GM12878 (cell line): ENCODE measurements around the gene FLOT1. TPM values are rescaled to one million over a fixed set of nuclear protein-coding genes. Genes with fewer than 3 reads are reported as not detected.

ENCODE experiments used
- ATAC-seq: fragments of 200-7000 bp; cut with Tn5 transposase; 3 replicates; pipeline ENCODE4 v1.9.1; 2020; ENCODE audit warnings: mild to moderate bottlenecking, moderate library complexity
- BruUV-seq: library from RNA; stranded (reverse); fragments of 400-500 nt; replicated peaks from 2 replicates; lab custom pipeline; 2021; lab: Mats Ljungman, UMichigan
- CTCF ChIA-PET: fragments of 300-600 bp; sonication (Branson Sonifier 250); formaldehyde crosslinking; extraction: SDS; loops from one replicate; lab custom pipeline; 2021; ENCODE audit warnings: inconsistent platforms; lab: Yijun Ruan, JAX
- POLR2A ChIA-PET: fragments of 350-600 bp; formaldehyde crosslinking; extraction: SDS; loops from one replicate; lab custom pipeline; 2021; ENCODE audit warnings: inconsistent platforms; lab: Charles Lee
- RAD21 ChIA-PET: fragments of 300-600 bp; sonication (Branson Sonifier 250); formaldehyde crosslinking; loops from one replicate; lab custom pipeline; 2023; ENCODE audit warnings: antibody characterized with exemption; ENCODE audit not compliant: unreplicated experiment; lab: Charles Lee
- SMC1A ChIA-PET: fragments of 300-600 bp; sonication (Branson Sonifier 250); formaldehyde crosslinking; loops from one replicate; lab custom pipeline; 2023; ENCODE audit not compliant: unreplicated experiment, uncharacterized antibody; lab: Charles Lee
- DNase-seq: peaks from one replicate; pipeline ENCODE4 v3.0.0-alpha.2; 2011; ENCODE audit warnings: low read depth, low spot score
- FAIRE-seq: peaks from 3 replicates; lab custom pipeline; 2011; peaks lifted over from hg19 to GRCh38; lab: Jason Lieb, UNC
- H2AFZ ChIP-seq: 2 replicates; pipeline ENCODE4 v1.6.0; 2011; ENCODE audit warnings: low read depth, low read length, control low read depth; ENCODE audit not compliant: control insufficient read depth
- H3K27ac ChIP-seq: 2 replicates; pipeline ENCODE4 v1.5.1; 2011; ENCODE audit warnings: control low read depth; ENCODE audit not compliant: control insufficient read depth, insufficient read depth
- H3K27me3 ChIP-seq, 2 experiments: replicated peaks in 1 of 2; 2 replicates each; pipeline versions ENCODE4 v1.6.0 to v1.6.1; 2011; ENCODE audit warnings: low read length in 1 of 2; ENCODE audit not compliant: control insufficient read depth in 2 of 2, insufficient read depth in 2 of 2
- H3K36me3 ChIP-seq, 2 experiments: 2 replicates each; pipeline ENCODE4 v1.5.1; 2011; ENCODE audit warnings: low read length in 1 of 2; ENCODE audit not compliant: control insufficient read depth in 2 of 2, insufficient read depth in 2 of 2
- H3K4me1 ChIP-seq: 2 replicates; pipeline ENCODE4 v1.6.1; 2011; ENCODE audit warnings: mild to moderate bottlenecking, low read length, moderate library complexity, mixed read lengths; ENCODE audit not compliant: control insufficient read depth, insufficient read depth
- H3K4me2 ChIP-seq: 2 replicates; pipeline ENCODE4 v1.6.0; 2011; ENCODE audit warnings: control low read depth; ENCODE audit not compliant: control insufficient read depth, insufficient read depth
- H3K4me3 ChIP-seq: fragments of 200-600 bp; sonication (generic); 2 replicates; pipeline ENCODE4 v1.5.1; 2016
- H3K79me2 ChIP-seq: 2 replicates; pipeline ENCODE4 v1.6.0; 2011; ENCODE audit warnings: low read length; ENCODE audit not compliant: control insufficient read depth, insufficient read depth
- H3K9ac ChIP-seq: 2 replicates; pipeline ENCODE4 v1.8.0; 2011; ENCODE audit warnings: low read length, control low read depth, mixed read lengths; ENCODE audit not compliant: control insufficient read depth, insufficient read depth
- H3K9me3 ChIP-seq: replicated peaks from 3 replicates; pipeline ENCODE4 v1.5.1; 2011; ENCODE audit warnings: mild to moderate bottlenecking, low read length; ENCODE audit not compliant: control insufficient read depth, insufficient read depth
- H4K20me1 ChIP-seq: 2 replicates; pipeline ENCODE4 v1.6.0; 2011; ENCODE audit not compliant: control insufficient read depth, insufficient read depth
- ATF7 ChIP-seq: fragments of 450-650 bp; IDR thresholded peaks from 2 replicates; pipeline ENCODE4 v1.6.1; 2016; ENCODE audit warnings: low read depth, mild to moderate bottlenecking
- IKZF2 ChIP-seq, 2 experiments: fragments of 450-650 bp; IDR thresholded peaks; 2 replicates each; pipeline ENCODE4 v1.6.1; 2017; ENCODE audit warnings: mild to moderate bottlenecking in 2 of 2, moderate library complexity in 2 of 2
- LARP7 ChIP-seq: fragments of 450-650 bp; IDR thresholded peaks from 2 replicates; pipeline ENCODE4 v1.6.1; 2017; ENCODE audit warnings: mild to moderate bottlenecking
- MAX ChIP-seq: IDR thresholded peaks from 2 replicates; pipeline ENCODE4 v1.6.1; 2012; ENCODE audit warnings: low read depth, low read length, improper control_type of control experiment
- MLLT1 ChIP-seq: fragments of 450-650 bp; IDR thresholded peaks from 2 replicates; pipeline ENCODE4 v1.6.1; 2016; ENCODE audit warnings: mild to moderate bottlenecking
- POU2F2 ChIP-seq: IDR thresholded peaks from 3 replicates; pipeline ENCODE4 v1.6.1; 2011; ENCODE audit warnings: low read depth, mild to moderate bottlenecking, low read length, borderline replicate concordance
- SIN3A ChIP-seq: IDR thresholded peaks from 2 replicates; pipeline ENCODE4 v1.6.1; 2012; ENCODE audit warnings: low read depth, low read length, improper control_type of control experiment
- SMARCA5 ChIP-seq: fragments of 450-650 bp; IDR thresholded peaks from 2 replicates; pipeline ENCODE4 v1.6.1; 2017; ENCODE audit warnings: mild to moderate bottlenecking
- WGBS: methylation state at CpG from one replicate; pipeline ENCODE4 v1.1.6; 2016; ENCODE audit warnings: low lambda C conversion rate; ENCODE audit not compliant: insufficient replicate concordance, insufficient coverage; ENCODE audit errors: missing lambda C conversion rate; 5-methylcytosine and 5-hydroxymethylcytosine counted together
- in situ Hi-C: fragments of 300-500 bp; cut with MboI; formaldehyde crosslinking; loops from 9 replicates; pipeline ENCODE4 v1.14.3; 2018; ENCODE audit warnings: mixed read lengths
- intact Hi-C: fragments of 100-400 bp; cut with micrococcal nuclease; formaldehyde crosslinking; loops from one replicate; pipeline ENCODE4 v1.14.2; 2022; ENCODE audit not compliant: unreplicated experiment
- polyA plus RNA-seq, 11 experiments: library from polyadenylated mRNA; depleted of rRNA in 4 of 11; unstranded in 6 of 11; stranded (reverse) in 5 of 11; fragments of >200 nt; fragmentation: Nextera tagmentation in 4 of 11; fragmentation: Illumina TruSeq in 1 of 11; extraction: Ambion mirVana in 4 of 11; extraction: Trizol in 1 of 11; gene quantifications; 1 replicate in 1 of 11; 2 replicates in 10 of 11; pipeline versions ENCODE4 v1.2.1 to v1.2.3, GENCODE V29; 2011 to 2016; ENCODE audit warnings: inconsistent platforms in 2 of 11, missing spikeins in 2 of 11, low read depth in 1 of 11
- total RNA-seq, 4 experiments: library from RNA; depleted of rRNA in 3 of 4; stranded (reverse); fragments of >200 nt in 3 of 4; fragmentation: Illumina TruSeq in 1 of 4; extraction: Trizol in 1 of 4; gene quantifications; 2 replicates each; pipeline versions ENCODE4 v1.2.1 to v1.2.3, GENCODE V29; 2013 to 2021

FLOT1 gene
- total and polyA plus RNA-seq, 10 of the 15 experiments (the other 5 are each of a cell fraction or from before 2014, with no cell fraction given): 12.3 to 153 (median 112) TPM

- no TSS peak for BruUV-seq
- intact Hi-C loops (no loop called here), in situ Hi-C loops (no loop called here)
These were observed 21.7 kb downstream of the FLOT1 start for GRCh38 chr6:30720738-30721197.

More at GRCh38 chr6:30720738-30721197, 21.7 kb downstream of the FLOT1 start:
- under 1% methylated on average over 28 of the region's 29 CpGs for WGBS
- TF ChIP-seq SMARCA5 (no peak), LARP7 (0 out of 2 replicates have a peak, but pooled peaks have one; percentile 4), POU2F2 (0 out of 3 replicates have a peak, but pooled peaks have one; percentile 24), SIN3A (peak; percentile 4; the same call in 1 of the 2 replicates), IKZF2 (IDR thresholded peaks at IDR 0.05) (0 out of 4 replicates have a peak, but pooled peaks of 1 of the 2 experiments have one; percentile 6), MAX (0 out of 2 replicates have a peak, but pooled peaks have one; percentile 2), ATF7 (no peak), MLLT1 (peak; percentile 70)
- H2AFZ ChIP-seq: 0 out of 2 replicates have a peak overlapping the region, but pooled peaks have one; percentile 15
- peaks cover 18% of the 10 kb centered on the region for H3K4me1 ChIP-seq
- 0 out of 2 replicates have a peak overlapping the region, but pooled peaks have one; percentile 22 for H3K4me2 ChIP-seq
- SMC1A ChIA-PET: interaction anchor here (1.0 to 17.7 kb wide), 5 partner anchors 11 to 108 kb away, joined by 3 to 265 read pairs (median 24); no protein-coding TSS in a partner anchor
- peak; percentile 18 for ATAC-seq
- POLR2A ChIA-PET: interaction anchor here (0.6 to 11.6 kb wide), 7 partner anchors 8 to 106 kb away, joined by 3 to 200 read pairs (median 8); partner anchors contain the start of gene NRM
- CTCF ChIA-PET: interaction anchor here (1.1 to 22.7 kb wide), 13 partner anchors 9 to 178 kb away, joined by 3 to 487 read pairs (median 7); partner anchors contain the start of genes DDR1, DHX16 and NRM
- H3K9me3 ChIP-seq: no peaks in the 10 kb centered on the region
- H3K9ac ChIP-seq: peak overlapping the region; percentile 86
- H3K27ac ChIP-seq: peak overlapping the region; percentile 96
- H3K36me3 ChIP-seq: peaks cover 17 to 21% of the 10 kb centered on the region in 2 experiments
- peaks cover 8% of the 10 kb centered on the region for H4K20me1 ChIP-seq
- no peaks in the 10 kb centered on the region for H3K27me3 ChIP-seq
- DNase-seq: no peak
- H3K4me3 ChIP-seq: peak overlapping the region; percentile 90
- no peak for FAIRE-seq
- H3K79me2 ChIP-seq: peaks cover 87% of the 10 kb centered on the region
- RAD21 ChIA-PET: interaction anchor here (0.8 to 11.2 kb wide), 6 partner anchors 11 to 193 kb away, joined by 3 to 209 read pairs (median 22); partner anchors contain the start of genes DHX16 and NRM
